Posterior cingulate gyrus (tissue), 11 donors: ENCODE results near the gene RAP1GAP2.
"Not testable (repeated sequence)": the region's sequence is repeated elsewhere in the genome, so short reads cannot be mapped to it uniquely, and the experiment has no call there.

ENCODE experiments used
- DNase-seq, 10 donors: peaks; one replicate each; pipeline versions ENCODE4 v3.0.0 to v3.0.0-alpha.2; 2020 to 2021; ENCODE audit warnings: mixed read lengths in 3 of 10
- intact Hi-C: fragments of 100-400 bp; cut with DNase I; formaldehyde crosslinking; loops from one replicate; pipeline ENCODE4 v1.15.1; 2023

RAP1GAP2 gene

GRCh38 chr17:2796164-2797125 is at the start of gene RAP1GAP2:
Gene RAP1GAP2 (plus strand): TSS chr17:2796438. CDS start chr17:2796528, 90 bp downstream.
- peak in 5 of 10 donors; percentile 38 to 93 (median 49) for DNase-seq
- intact Hi-C loops, result no loop called here

DNA sequence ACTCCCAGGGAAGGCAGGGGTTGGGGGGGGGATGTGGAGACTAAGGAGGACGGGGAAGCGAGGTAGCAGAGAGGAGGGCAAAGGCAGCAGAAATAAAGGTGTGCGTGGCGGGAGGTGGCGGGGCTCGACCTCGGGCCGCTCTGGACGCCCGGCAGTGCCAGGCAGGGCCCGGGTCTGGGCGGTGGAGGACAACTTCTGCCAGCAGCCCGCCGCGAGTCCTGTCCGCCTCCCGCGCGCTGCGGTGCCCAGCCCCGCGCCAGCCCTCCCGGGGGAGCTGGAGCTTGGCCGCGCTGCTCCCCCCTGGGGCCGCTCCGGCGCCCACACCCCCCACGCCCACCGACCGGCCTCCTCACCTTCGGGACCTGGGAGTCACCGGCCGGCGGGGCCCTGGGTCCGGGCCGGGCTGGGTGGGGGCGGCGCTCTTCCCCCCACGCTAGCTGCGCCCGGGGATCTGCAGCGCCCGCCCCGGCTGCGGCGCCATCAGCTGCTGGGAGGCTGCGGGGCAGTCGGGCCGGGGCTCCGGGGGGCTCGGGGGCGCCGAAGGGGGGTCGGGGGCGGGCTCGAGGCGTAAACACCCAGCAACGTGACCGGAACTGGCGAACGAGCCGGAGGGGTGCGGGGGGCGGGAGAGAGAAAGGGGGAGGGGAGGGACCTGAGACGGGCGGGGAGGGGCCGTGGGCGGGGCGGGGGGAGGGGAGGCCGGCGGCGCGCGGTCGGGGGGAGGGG is 47.0 kb upstream of the RAP1GAP2 start, which contains the start of gene CCDC92B:
CCDC92B (minus strand) TSS at position 595 of the 726 bp plus-strand sequence. CDS start 14,507 bp downstream, outside the sequence.
- intact Hi-C loops, result no loop called here
- DNase-seq, result peak in 3 of 10 donors; percentile 19 to 76 (median 22)

- DNase-seq, result peak in 9 of 10 donors; percentile 41 to 93 (median 59)
- intact Hi-C loops, result no loop called here
Measured at GRCh38 chr17:2749784-2750181, 46.5 kb upstream of the RAP1GAP2 start.

DNA sequence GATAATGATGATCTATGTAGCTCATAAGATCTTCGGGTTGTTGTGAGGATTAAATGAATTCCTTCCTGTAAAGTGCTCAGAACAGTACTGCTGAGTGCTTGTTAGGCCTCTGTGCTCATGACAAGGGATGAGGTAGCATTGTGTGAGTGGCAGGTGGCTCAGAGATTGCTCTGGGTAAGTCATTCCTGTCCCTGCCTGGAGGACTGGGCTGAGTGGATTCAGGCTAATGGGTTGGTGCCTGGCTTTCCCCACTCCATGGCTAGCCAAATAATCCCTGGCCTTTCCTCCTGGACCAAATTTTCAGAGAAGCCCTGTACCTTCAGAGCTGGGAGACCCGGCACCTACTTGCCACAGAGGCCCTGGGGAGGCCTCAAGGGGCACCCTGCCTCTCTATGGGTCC is 45.5 kb upstream of the RAP1GAP2 start:
- intact Hi-C loops, result no loop called here
- DNase-seq, result no peak

- no peak for DNase-seq
- intact Hi-C loops, result no loop called here
Measured at GRCh38 chr17:2751491-2751890, 44.7 kb upstream of the RAP1GAP2 start.

DNA sequence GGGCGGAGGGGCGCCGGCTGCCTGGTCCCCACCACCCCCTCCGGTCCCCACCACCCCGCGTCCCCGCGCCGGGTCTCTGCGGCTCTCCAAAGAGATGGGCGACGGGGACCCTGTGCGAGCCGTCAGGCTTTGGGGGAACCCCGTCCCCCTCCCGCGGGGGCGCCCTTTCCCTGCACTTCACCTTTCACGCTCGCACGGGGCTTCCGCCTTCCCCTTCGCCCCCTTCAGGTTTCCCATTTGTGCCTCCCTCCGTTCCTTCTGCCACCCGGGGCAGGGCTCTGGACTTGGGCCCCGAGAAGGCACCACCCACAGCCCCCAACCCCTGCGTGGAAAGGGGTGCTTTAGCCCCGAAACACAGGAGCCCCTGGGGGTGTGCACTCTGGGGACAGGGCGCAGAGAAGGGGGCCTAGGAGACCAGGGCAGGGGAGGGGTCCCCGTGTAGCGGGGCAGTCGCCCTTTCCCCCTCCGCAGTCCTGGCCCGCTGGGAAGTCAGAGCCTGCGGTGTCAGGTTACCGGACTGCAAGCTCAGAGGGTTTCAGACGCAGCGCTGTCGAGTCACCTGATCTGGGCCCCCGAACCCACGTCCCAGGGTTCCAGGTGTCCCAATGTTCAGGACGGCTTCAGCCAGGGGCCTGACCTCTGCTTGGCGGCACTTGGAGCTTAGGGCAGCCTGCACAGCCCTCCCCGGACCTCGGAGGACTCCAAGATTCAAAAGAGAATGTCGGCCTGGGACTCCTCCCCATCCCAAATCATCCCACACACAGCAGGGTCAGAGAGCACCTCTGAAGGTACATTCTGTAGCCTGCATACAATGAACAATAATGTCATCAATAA is 40.1 kb upstream of the RAP1GAP2 start:
- no peak for DNase-seq
- intact Hi-C loops, result no loop called here

DNA sequence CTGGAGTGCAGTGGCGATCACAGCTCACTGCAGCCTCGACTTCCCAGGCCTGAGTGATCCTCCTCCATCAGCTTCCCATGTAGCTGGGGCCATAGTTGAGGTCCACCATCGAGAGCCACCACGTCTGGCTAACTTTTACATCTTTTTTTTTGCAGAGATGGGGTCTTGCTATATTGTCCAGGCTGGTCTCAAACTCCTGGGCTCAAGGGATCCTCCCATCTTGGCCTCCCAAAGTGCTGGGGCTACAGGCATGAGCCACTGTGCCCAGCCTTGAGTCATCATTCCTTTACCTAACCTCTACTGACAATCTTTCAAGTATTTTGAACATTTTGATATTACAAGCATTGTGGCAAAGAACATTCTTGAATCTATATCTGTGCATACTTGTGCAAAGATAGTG is 37.4 kb upstream of the RAP1GAP2 start:
- intact Hi-C loops, result no loop called here
- DNase-seq, result no peak

GRCh38 chr17:2770129-2770528 is 26.1 kb upstream of the RAP1GAP2 start:
- intact Hi-C loops, result no loop called here
- no peak for DNase-seq

DNA sequence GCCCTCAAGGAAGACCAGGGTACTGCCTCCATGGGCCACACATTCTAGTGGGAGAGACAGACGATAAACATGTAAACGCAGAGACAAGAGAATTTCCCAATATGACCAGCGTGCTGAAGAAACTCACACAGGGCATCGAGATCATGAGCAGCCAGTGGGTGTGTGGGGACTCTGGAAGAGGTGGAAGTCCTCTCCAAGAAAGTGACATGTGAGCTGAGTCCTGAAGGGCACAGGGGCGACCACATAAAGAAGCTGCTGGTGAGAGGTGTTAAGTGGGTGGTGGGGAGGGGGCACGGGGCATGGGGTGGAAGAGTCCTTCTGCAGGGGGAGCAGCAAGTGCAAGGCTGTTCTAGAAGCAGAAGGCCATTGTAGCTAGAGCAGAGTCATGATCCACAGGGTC is 21.0 kb upstream of the RAP1GAP2 start:
- intact Hi-C loops, result no loop called here
- no peak for DNase-seq

GRCh38 chr17:2776589-2777241 is 19.5 kb upstream of the RAP1GAP2 start:
- intact Hi-C loops, result no loop called here
- DNase-seq, result peak in 4 of 10 donors; percentile 42 to 90 (median 86)

GRCh38 chr17:2777242-2777867 is 18.9 kb upstream of the RAP1GAP2 start:
- intact Hi-C loops, result no loop called here
- no peak for DNase-seq

GRCh38 chr17:2778489-2778888 is 17.7 kb upstream of the RAP1GAP2 start:
- intact Hi-C loops, result no loop called here
- DNase-seq, result peak in 1 of 10 donors; percentile 78

GRCh38 chr17:2779545-2779944 is 16.7 kb upstream of the RAP1GAP2 start:
- no peak for DNase-seq
- intact Hi-C loops, result no loop called here

DNA sequence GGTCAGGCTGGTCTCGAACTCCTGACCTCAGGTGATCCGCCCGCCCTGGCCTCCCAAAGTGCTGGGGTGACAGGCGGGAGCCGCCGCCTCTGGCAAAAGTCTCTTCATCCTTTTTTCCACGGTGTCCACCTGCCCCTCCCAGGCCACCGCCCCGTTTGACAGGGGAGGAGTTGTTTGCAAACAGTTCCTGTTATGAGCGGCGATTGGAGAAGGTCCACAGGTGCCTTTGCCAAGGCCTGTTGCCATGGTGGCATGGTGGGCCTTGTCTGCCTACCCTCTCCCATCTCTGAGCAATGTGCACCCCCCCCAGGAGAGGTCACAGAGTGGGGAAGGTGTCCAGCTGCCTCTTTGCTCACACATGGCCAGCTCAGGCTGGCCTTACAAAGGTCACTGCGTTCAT is 16.0 kb upstream of the RAP1GAP2 start:
- intact Hi-C loops, result no loop called here
- no peak for DNase-seq

DNA sequence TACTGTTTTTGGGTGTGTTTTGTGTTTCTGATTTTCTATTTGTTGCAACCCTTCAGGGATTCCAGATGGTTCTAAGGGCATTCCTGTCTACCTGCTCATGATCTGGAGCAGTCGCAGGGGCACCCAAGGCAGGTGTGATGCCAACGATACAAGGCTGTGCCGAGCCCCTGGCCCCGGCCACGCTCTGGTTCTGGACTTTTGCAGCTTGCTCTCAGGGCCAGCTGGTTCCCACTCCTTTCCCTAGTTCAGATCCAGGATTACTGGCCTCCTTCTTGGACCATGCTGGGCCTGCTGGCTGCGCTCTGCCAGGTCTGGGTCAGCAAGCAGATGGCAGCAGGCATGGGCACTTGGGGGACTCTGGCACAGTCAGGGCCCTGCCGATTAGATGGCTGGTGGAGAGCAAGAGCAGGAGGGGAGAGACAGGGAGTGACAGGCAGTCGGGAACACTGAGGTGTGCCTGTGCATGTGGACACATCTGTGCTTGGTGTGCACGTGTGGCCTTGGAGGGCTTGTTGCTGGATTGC is 15.2 kb upstream of the RAP1GAP2 start:
- DNase-seq, result no peak
- intact Hi-C loops, result no loop called here

GRCh38 chr17:2781598-2781997 is 14.6 kb upstream of the RAP1GAP2 start:
- intact Hi-C loops, DNase-seq: not testable (repeated sequence)

- intact Hi-C loops, result no loop called here
- DNase-seq, result peak in 2 of 10 donors; percentile 59 to 85
Measured at GRCh38 chr17:2782055-2782454, 14.2 kb upstream of the RAP1GAP2 start.

DNA sequence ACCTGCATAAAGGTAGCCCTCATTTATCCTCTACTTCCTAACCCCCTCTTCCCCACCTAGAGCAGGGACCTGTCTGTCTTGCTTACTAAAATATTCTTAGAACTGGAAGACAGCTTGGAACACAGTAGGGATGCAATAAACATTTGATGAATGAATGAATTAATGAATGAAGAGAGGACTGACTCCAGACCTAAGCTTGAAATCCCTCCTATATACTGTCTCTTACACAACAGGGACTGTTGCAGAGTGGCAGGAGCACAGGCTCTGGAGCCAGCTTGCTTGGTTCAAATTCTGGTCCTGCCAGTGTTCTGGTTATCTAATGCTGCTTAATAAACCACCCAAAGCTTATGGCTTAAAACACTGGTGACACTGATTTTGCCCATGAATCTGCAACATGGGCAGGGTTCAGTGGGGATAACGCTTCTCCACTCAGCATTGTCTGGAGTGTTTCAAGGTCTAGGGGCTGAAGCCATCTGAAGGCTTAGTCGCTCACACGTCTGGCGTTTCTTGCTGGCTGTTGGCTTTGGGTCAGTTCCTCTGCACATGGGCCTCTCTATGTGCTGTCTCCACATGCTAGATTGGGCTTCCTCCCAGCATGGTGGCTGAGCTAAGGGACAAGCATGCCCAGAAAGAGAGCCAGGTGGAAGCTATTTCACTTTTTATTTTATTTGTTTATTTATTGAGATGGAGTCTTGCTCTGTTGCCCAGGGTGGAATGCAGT is 12.8 kb upstream of the RAP1GAP2 start:
- intact Hi-C loops, result no loop called here
- no peak for DNase-seq
